Prostate gland (tissue), 2 donors: Measurements from ENCODE around the gene LRRC43. TPM values are rescaled to one million over a fixed set of nuclear protein-coding genes. Genes with fewer than 3 reads are reported as not detected.

Experiments used
- DNase-seq: peaks from one replicate; pipeline ENCODE4 v3.0.0-alpha.2; 2019; ENCODE audit warnings: low spot score
- H3K27ac ChIP-seq, 2 donors: fragments of 200-600 bp; sonication (generic); 2 replicates each; pipeline ENCODE4 v1.5.1; 2017 to 2019
- H3K27me3 ChIP-seq: fragments of 200-600 bp; sonication (generic); replicated peaks from 2 replicates; pipeline ENCODE4 v1.5.1; 2019; ENCODE audit not compliant: insufficient read depth
- H3K36me3 ChIP-seq, 2 donors: fragments of 200-600 bp; sonication (generic); 1 replicate in 1 of 2; 2 replicates in 1 of 2; pipeline versions ENCODE4 v1.5.1 to v1.8.1; 2017 to 2019
- H3K4me1 ChIP-seq: fragments of 200-600 bp; sonication (generic); replicated peaks from 2 replicates; pipeline ENCODE4 v1.5.1; 2019
- H3K4me3 ChIP-seq, 2 donors: fragments of 200-600 bp; sonication (generic); 2 replicates each; pipeline ENCODE4 v1.5.1; 2017 to 2019
- H3K9me3 ChIP-seq: fragments of 200-600 bp; sonication (generic); 2 replicates; pipeline ENCODE4 v1.5.1; 2017
- POLR2A ChIP-seq: fragments of 450-650 bp; IDR thresholded peaks from one replicate; pipeline ENCODE4 v1.6.1; 2016; ENCODE audit warnings: antibody characterized with exemption, mild to moderate bottlenecking
- POLR2AphosphoS5 ChIP-seq: sonication (generic); formaldehyde crosslinking; IDR thresholded peaks from one replicate; pipeline ENCODE4 v1.6.1; 2017; ENCODE audit warnings: antibody characterized with exemption
- whole genome bisulfite sequencing: methylation state at CpG from one replicate; pipeline ENCODE4 v1.1.5; 2018; 5-methylcytosine and 5-hydroxymethylcytosine counted together
- intact Hi-C: fragments of 100-400 bp; cut with DNase I; formaldehyde crosslinking; loops from one replicate; pipeline ENCODE4 v1.14.2; 2022
- total RNA-seq, 2 donors: library from RNA; depleted of rRNA; stranded (reverse); fragments of >200 nt; gene quantifications; one replicate each; pipeline ENCODE4 v1.1.0, GENCODE V29; 2016
- TF ChIP-seq, protein P1 (sequence below), 4 experiments: fragments of 200-600 bp in 2 of 4; fragments of 450-650 bp in 2 of 4; sonication (generic) in 2 of 4; IDR thresholded peaks; 1 replicate in 3 of 4; 2 replicates in 1 of 4; pipeline ENCODE4 v1.5.1; 2016 to 2019; ENCODE audit warnings: antibody characterized with exemption in 4 of 4, mild to moderate bottlenecking in 2 of 4, moderate library complexity in 2 of 4

LRRC43 gene
- total RNA-seq, 2 donors from 2014 or later, result 1.2 to 5.7 TPM

DNA sequence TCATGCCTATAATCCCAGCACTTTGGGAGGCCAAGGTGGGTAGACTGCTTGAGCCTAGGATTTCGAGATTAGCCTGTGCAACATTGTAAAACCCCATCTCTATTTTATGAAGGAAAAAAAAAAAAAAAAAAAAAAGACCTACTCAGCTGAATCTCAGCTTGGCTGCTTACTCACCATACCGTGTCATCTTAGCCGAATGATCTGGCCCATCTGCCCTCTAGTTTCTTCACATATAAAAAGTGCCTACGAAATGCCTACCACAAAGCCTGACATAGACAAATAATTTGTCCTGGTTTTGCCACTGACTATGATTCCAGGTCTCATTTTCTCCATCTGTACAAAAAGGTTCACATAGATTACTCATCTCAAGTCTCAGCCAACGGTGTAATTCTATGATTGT, 32.8 kb downstream of the LRRC43 start:
- no peak overlapping the region for H3K27ac ChIP-seq
- no peak overlapping the region for H3K4me3 ChIP-seq
- TF ChIP-seq POLR2AphosphoS5 (no peak), POLR2A (no peak)
- TF ChIP-seq, protein P1, sequence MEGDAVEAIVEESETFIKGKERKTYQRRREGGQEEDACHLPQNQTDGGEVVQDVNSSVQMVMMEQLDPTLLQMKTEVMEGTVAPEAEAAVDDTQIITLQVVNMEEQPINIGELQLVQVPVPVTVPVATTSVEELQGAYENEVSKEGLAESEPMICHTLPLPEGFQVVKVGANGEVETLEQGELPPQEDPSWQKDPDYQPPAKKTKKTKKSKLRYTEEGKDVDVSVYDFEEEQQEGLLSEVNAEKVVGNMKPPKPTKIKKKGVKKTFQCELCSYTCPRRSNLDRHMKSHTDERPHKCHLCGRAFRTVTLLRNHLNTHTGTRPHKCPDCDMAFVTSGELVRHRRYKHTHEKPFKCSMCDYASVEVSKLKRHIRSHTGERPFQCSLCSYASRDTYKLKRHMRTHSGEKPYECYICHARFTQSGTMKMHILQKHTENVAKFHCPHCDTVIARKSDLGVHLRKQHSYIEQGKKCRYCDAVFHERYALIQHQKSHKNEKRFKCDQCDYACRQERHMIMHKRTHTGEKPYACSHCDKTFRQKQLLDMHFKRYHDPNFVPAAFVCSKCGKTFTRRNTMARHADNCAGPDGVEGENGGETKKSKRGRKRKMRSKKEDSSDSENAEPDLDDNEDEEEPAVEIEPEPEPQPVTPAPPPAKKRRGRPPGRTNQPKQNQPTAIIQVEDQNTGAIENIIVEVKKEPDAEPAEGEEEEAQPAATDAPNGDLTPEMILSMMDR (IDR thresholded peaks at IDR 0.05), result no peak
- H3K9me3 ChIP-seq, result no peaks in the 10 kb centered on the region
- intact Hi-C loops, result no loop called here
- WGBS, result 91% methylated on average over 5 of the region's 5 CpGs
- DNase-seq, result no peak
- peaks cover 6 to 15% of the 10 kb centered on the region in 2 donors for H3K36me3 ChIP-seq
- no peaks in the 10 kb centered on the region for H3K27me3 ChIP-seq
- H3K4me1 ChIP-seq, result no peaks in the 10 kb centered on the region

DNA sequence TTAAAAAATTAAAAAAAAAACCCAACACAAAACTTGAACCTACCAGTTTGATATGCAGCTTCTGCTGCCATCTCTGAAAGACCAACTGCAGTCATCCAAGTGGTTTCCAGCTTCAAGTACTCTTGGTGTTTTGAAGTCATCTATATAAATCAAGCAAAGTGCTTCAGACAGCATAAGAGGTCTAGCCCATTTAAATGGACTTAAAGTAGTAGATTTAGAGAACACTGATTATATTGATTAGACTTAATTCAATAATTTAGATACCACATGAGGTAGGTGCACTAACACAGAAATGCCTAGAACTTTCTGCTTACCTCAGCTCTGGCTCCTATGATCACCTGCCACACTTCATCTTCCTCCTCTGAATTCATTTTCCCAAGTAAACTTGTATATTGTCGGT, 33.5 kb downstream of the LRRC43 start:
- Histone ChIP-seq H3K4me1 (no peaks in the 10 kb centered on the region), H3K27me3 (no peaks in the 10 kb centered on the region), H3K9me3 (no peaks in the 10 kb centered on the region), H3K4me3 (no peak overlapping the region), H3K27ac (no peak overlapping the region), H3K36me3 (peaks cover 6 to 15% of the 10 kb centered on the region in 2 donors)
- 97% methylated on average over 1 of the region's 1 CpG for WGBS
- intact Hi-C loops, result no loop called here
- TF ChIP-seq POLR2A, result no peak
- no peak for TF ChIP-seq POLR2AphosphoS5
- TF ChIP-seq, protein P1 (IDR thresholded peaks at IDR 0.05), result no peak
- DNase-seq, result no peak

DNA sequence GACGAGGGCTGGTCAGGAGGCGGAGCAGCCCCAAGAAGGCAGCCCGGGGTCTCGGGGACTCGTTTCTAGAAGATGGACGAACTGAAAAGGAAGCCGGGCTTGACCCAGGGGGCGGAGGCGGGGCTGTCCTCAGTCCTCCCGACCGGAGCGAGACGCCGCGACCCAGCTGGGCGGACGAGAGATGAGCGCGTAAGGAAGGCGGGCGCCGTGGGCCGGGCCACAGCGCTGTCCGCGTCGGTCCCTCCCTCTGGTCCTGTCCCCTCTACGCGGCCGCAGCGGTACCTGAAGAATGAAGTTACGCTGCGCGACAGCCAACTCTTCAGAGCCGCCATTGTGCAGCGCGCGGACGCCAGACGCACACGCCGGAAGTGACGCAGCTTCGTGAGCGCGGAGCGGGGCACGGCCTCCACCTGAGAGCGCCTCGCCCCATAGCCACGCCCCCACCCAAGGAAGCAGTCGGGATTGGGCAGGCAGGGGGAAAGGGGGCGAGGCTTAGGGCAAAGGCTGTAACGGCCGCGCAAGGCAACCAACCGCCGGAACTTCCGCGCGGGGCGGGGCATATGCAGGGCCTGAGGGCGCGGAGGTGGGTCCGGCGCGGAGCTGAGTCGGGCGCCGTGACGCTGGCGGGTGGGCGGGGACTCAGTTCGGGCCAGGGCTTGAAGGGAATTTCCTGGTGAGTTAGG, 42.9 kb downstream of the LRRC43 start, which contains the start of gene DIABLO:
TSS of gene DIABLO (minus strand) at position 370 of the 683 bp plus-strand sequence. CDS start at position 332, 38 bp downstream.
- H3K4me1 ChIP-seq, result peaks cover 12% of the 10 kb centered on the region
- WGBS, result under 1% methylated on average over 74 of the region's 74 CpGs
- peak within 1 kb of the TSS; percentile 90 to 92 for H3K27ac ChIP-seq
- H3K9me3 ChIP-seq, result no peaks in the 10 kb centered on the region
- peak within 1 kb of the TSS; percentile 91 to 96 for H3K4me3 ChIP-seq
- peak; percentile 100 for TF ChIP-seq POLR2AphosphoS5
- peak; percentile 98 for TF ChIP-seq POLR2A
- TF ChIP-seq, protein P1 (IDR thresholded peaks at IDR 0.05), result peak in 1 of 4 experiments; percentile 20
- peak; percentile 100 for DNase-seq
- H3K27me3 ChIP-seq, result no peaks in the 10 kb centered on the region
- H3K36me3 ChIP-seq, result peaks cover 1 to 4% of the 10 kb centered on the region in 2 donors
- intact Hi-C loops, result loop anchor here (5.0 kb wide), 1 partner anchor 41 kb away; the partner anchor contains the start of gene VPS33A

DNA sequence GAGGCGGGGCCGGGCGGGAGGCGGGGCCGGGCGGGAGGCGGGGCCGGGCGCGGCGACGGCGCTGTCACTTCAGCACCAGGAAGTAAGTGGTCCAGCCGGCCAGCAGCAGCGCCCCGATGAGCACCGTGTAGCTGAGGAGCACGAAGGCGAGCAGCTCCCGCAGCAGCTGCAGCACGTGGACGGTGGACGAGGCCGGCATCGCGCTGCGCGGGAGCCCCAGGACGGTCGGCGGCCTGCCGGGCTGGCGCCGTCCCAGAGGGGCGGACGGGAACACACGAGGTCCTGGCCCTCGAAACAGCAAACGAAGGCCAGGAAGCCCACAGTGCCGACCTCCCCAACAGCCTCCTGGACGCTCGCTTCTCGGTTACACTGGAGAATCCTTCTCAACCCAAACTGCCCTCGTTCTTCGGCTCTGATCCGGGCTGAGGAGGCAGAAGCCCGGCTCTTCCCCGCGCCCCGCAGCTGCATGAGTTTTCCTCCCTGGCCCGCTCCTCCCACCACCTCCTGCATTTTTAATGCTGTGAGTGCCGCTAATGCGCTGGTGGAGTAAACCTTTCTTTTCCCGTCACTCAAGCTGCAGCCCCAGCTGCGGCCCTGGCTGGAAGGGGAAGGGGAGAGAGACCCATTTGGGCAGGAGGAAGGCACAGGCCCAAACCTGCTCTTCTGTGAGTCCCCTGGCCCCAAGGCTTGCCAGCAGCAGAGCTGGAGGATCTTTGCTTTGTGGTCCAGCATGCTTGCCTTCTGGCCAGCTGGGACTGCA, 43.6 kb downstream of the LRRC43 start:
- intact Hi-C loops, result loop anchor here (5.0 kb wide), 1 partner anchor 41 kb away; the partner anchor contains the start of gene VPS33A
- peaks cover 6 to 9% of the 10 kb centered on the region in 2 donors for H3K36me3 ChIP-seq
- peak overlapping the region in 1 of 2 donors; percentile 92 for H3K27ac ChIP-seq
- H3K4me1 ChIP-seq, result peaks cover 12% of the 10 kb centered on the region
- H3K4me3 ChIP-seq, result peak overlapping the region; percentile 10 to 24
- TF ChIP-seq, protein P1 (IDR thresholded peaks at IDR 0.05), result no peak
- TF ChIP-seq POLR2AphosphoS5 (no peak), POLR2A (no peak)
- no peak for DNase-seq
- 6% methylated on average over 53 of the region's 55 CpGs for WGBS
- H3K9me3 ChIP-seq, result no peaks in the 10 kb centered on the region
- no peaks in the 10 kb centered on the region for H3K27me3 ChIP-seq
